ENCODE data around the gene S1PR2.
"Not testable (repeated sequence)": the region's sequence is repeated elsewhere in the genome, so short reads cannot be mapped to it uniquely, and the experiment has no call there.

The S1PR2 gene

GRCh38 chr19:10255358-10255757 is 24.2 kb upstream of the S1PR2 start:
- in situ Hi-C loops (cut with MboI; ENCODE audit: low sequenced_read_pairs): no loop called here

- in situ Hi-C loops (cut with MboI; ENCODE audit: low sequenced_read_pairs): no loop called here
Measured at GRCh38 chr19:10254244-10254643, 23.1 kb upstream of the S1PR2 start.

- in situ Hi-C loops (cut with MboI; ENCODE audit: low sequenced_read_pairs): no loop called here
Measured at GRCh38 chr19:10252707-10253106, 21.6 kb upstream of the S1PR2 start.

- in situ Hi-C loops (cut with MboI; ENCODE audit: low sequenced_read_pairs): no loop called here
Measured at GRCh38 chr19:10251792-10252694, 20.9 kb upstream of the S1PR2 start, which contains the start of gene MRPL4. Gene MRPL4 (plus strand): TSS chr19:10252214. CDS start chr19:10252254, 40 bp downstream.

GRCh38 chr19:10246511-10246910 is 15.4 kb upstream of the S1PR2 start:
- in situ Hi-C loops (cut with MboI; ENCODE audit: low sequenced_read_pairs): loop anchor here (10.0 kb wide), 1 partner anchor 322 kb away; no protein-coding TSS in a partner anchor

- in situ Hi-C loops (cut with MboI; ENCODE audit: low sequenced_read_pairs): loop anchor here (10.0 kb wide), 1 partner anchor 321 kb away; no protein-coding TSS in a partner anchor
Measured at GRCh38 chr19:10245189-10245939, 14.2 kb upstream of the S1PR2 start.

- in situ Hi-C loops (cut with MboI; ENCODE audit: low sequenced_read_pairs): loop anchor here (10.0 kb wide), 1 partner anchor 319 kb away; no protein-coding TSS in a partner anchor
Measured at GRCh38 chr19:10243606-10244005, 12.5 kb upstream of the S1PR2 start.

- in situ Hi-C loops (cut with MboI; ENCODE audit: low sequenced_read_pairs): loop anchor here (10.0 kb wide), 1 partner anchor 317 kb away; no protein-coding TSS in a partner anchor
Measured at GRCh38 chr19:10241826-10242449, 10.8 kb upstream of the S1PR2 start.

- in situ Hi-C loops (cut with MboI; ENCODE audit: low sequenced_read_pairs): no loop called here
Measured at GRCh38 chr19:10238172-10238783, 7.1 kb upstream of the S1PR2 start.

GRCh38 chr19:10237702-10238101 is 6.6 kb upstream of the S1PR2 start:
- in situ Hi-C loops (cut with MboI; ENCODE audit: low sequenced_read_pairs): no loop called here

GRCh38 chr19:10235409-10235808 is 4.3 kb upstream of the S1PR2 start:
- in situ Hi-C loops (cut with MboI; ENCODE audit: low sequenced_read_pairs): not testable (repeated sequence)

- in situ Hi-C loops (cut with MboI; ENCODE audit: low sequenced_read_pairs): no loop called here
Measured at GRCh38 chr19:10235003-10235402, 3.9 kb upstream of the S1PR2 start.

- in situ Hi-C loops (cut with MboI; ENCODE audit: low sequenced_read_pairs): no loop called here
Measured at GRCh38 chr19:10233946-10234345, 2.8 kb upstream of the S1PR2 start.

GRCh38 chr19:10231612-10232228 is 589 bp upstream of the S1PR2 start:
- in situ Hi-C loops (cut with MboI; ENCODE audit: low sequenced_read_pairs): no loop called here

- in situ Hi-C loops (cut with MboI; ENCODE audit: low sequenced_read_pairs): no loop called here
Measured at GRCh38 chr19:10230173-10230860, 814 bp downstream of the S1PR2 start.

GRCh38 chr19:10228920-10229319 is 2.2 kb downstream of the S1PR2 start:
- in situ Hi-C loops (cut with MboI; ENCODE audit: low sequenced_read_pairs): no loop called here

- in situ Hi-C loops (cut with MboI; ENCODE audit: low sequenced_read_pairs): no loop called here
Measured at GRCh38 chr19:10228393-10228792, 2.7 kb downstream of the S1PR2 start.

GRCh38 chr19:10227026-10227971 is 3.8 kb downstream of the S1PR2 start:
- in situ Hi-C loops (cut with MboI; ENCODE audit: low sequenced_read_pairs): no loop called here
